DLD1 (cell line): ENCODE data around the gene IGIP.

Experiments used
- in situ Hi-C: cut with HindIII; loops from 2 replicates; pipeline ENCODE4 v1.10.0; 2017; ENCODE audit warnings: low sequenced_read_pairs

Gene IGIP

GRCh38 chr5:140125637-140126036 is at the start of gene IGIP:
IGIP (plus strand) TSS chr5:140125937; CDS start chr5:140128477, 2,540 bp downstream.
- in situ Hi-C loops, result no loop called here

GRCh38 chr5:140076142-140076541 is 49.6 kb upstream of the IGIP start:
- in situ Hi-C loops, result no loop called here

- in situ Hi-C loops, result no loop called here
These were observed 48.9 kb upstream of the IGIP start for GRCh38 chr5:140076788-140077187.

- in situ Hi-C loops, result no loop called here
These were observed 42.6 kb upstream of the IGIP start for GRCh38 chr5:140083120-140083519.

GRCh38 chr5:140083650-140084049 is 42.1 kb upstream of the IGIP start:
- in situ Hi-C loops, result no loop called here

GRCh38 chr5:140084541-140084940 is 41.2 kb upstream of the IGIP start:
- in situ Hi-C loops, result no loop called here

GRCh38 chr5:140090251-140090650 is 35.5 kb upstream of the IGIP start:
- in situ Hi-C loops, result no loop called here

GRCh38 chr5:140093179-140093578 is 32.6 kb upstream of the IGIP start:
- in situ Hi-C loops, result no loop called here

- in situ Hi-C loops, result no loop called here
These were observed 31.9 kb upstream of the IGIP start for GRCh38 chr5:140093866-140094265.

GRCh38 chr5:140094889-140095288 is 30.8 kb upstream of the IGIP start:
- in situ Hi-C loops, result no loop called here

GRCh38 chr5:140101179-140101578 is 24.6 kb upstream of the IGIP start:
- in situ Hi-C loops, result no loop called here

GRCh38 chr5:140103154-140103553 is 22.6 kb upstream of the IGIP start:
- in situ Hi-C loops, result no loop called here

- in situ Hi-C loops, result no loop called here
These were observed 21.6 kb upstream of the IGIP start for GRCh38 chr5:140104100-140104499.

GRCh38 chr5:140106101-140106500 is 19.6 kb upstream of the IGIP start:
- in situ Hi-C loops, result no loop called here

- in situ Hi-C loops, result no loop called here
These were observed 18.9 kb upstream of the IGIP start for GRCh38 chr5:140106805-140107311.

GRCh38 chr5:140107312-140108092 is 18.2 kb upstream of the IGIP start:
- in situ Hi-C loops, result no loop called here

GRCh38 chr5:140108093-140109017 is 17.4 kb upstream of the IGIP start:
- in situ Hi-C loops, result no loop called here

GRCh38 chr5:140109018-140109758 is 16.5 kb upstream of the IGIP start:
- in situ Hi-C loops, result no loop called here

- in situ Hi-C loops, result no loop called here
These were observed 15.7 kb upstream of the IGIP start for GRCh38 chr5:140109759-140110645.

GRCh38 chr5:140110646-140110957 is 15.1 kb upstream of the IGIP start:
- in situ Hi-C loops, result no loop called here
